Tibial nerve (tissue), 4 donors: Measurements from ENCODE around the gene LRRTM4. TPM values are rescaled to one million over a fixed set of nuclear protein-coding genes. Genes with fewer than 3 reads are reported as not detected.

Experiments used
- DNase-seq, 2 donors: peaks; one replicate each; pipeline ENCODE4 v3.0.0-alpha.2; 2019; ENCODE audit warnings: low spot score in 2 of 2
- H3K27ac ChIP-seq, 4 donors: fragments of 200-600 bp; sonication (generic) in 3 of 4; one replicate each; pipeline ENCODE4 v1.5.1; 2017 to 2019; ENCODE audit warnings: mild to moderate bottlenecking in 1 of 4
- H3K27me3 ChIP-seq, 2 donors: fragments of 200-600 bp; sonication (generic) in 1 of 2; one replicate each; pipeline versions ENCODE4 v1.5.1 to v1.6.0; 2017 to 2019
- H3K36me3 ChIP-seq, 3 donors: fragments of 200-600 bp; sonication (generic); one replicate each; pipeline ENCODE4 v1.5.1; 2018 to 2019
- H3K4me1 ChIP-seq, 4 donors: fragments of 200-600 bp; sonication (generic) in 3 of 4; one replicate each; pipeline ENCODE4 v1.5.1; 2017 to 2019
- H3K4me3 ChIP-seq, 4 donors: fragments of 200-600 bp; sonication (generic) in 3 of 4; one replicate each; pipeline ENCODE4 v1.5.1; 2017 to 2019; ENCODE audit warnings: mild to moderate bottlenecking in 1 of 4, moderate library complexity in 1 of 4
- H3K9me3 ChIP-seq, 4 donors: fragments of 200-600 bp; sonication (generic) in 3 of 4; one replicate each; pipeline ENCODE4 v1.5.1; 2017 to 2019
- EP300 ChIP-seq, 2 donors: sonication (generic); formaldehyde crosslinking; IDR thresholded peaks; one replicate each; pipeline ENCODE4 v1.6.1; 2017; ENCODE audit warnings: antibody characterized with exemption in 2 of 2, mild to moderate bottlenecking in 1 of 2
- POLR2A ChIP-seq, 2 donors: fragments of 450-650 bp; IDR thresholded peaks; one replicate each; pipeline ENCODE4 v1.6.1; 2017; ENCODE audit warnings: antibody characterized with exemption in 2 of 2, mild to moderate bottlenecking in 2 of 2, moderate library complexity in 2 of 2
- WGBS, 2 donors: methylation state at CpG; one replicate each; pipeline ENCODE4 v1.1.5; 2018; 5-methylcytosine and 5-hydroxymethylcytosine counted together
- total RNA-seq, 4 donors: library from RNA; depleted of rRNA; stranded (reverse); fragments of >200 nt; gene quantifications; one replicate each; pipeline ENCODE4 v1.1.0, GENCODE V29; 2016
- TF ChIP-seq, protein P1 (sequence below), 5 experiments: fragments of 200-600 bp in 3 of 5; fragments of 450-650 bp in 2 of 5; sonication (generic) in 3 of 5; IDR thresholded peaks; one replicate each; pipeline ENCODE4 v1.5.1; 2016 to 2019; ENCODE audit warnings: antibody characterized with exemption in 5 of 5, mild to moderate bottlenecking in 3 of 5, moderate library complexity in 2 of 5

LRRTM4 gene
- total RNA-seq, 4 donors from 2014 or later: 2.9 to 8.1 (median 7.6) TPM

DNA sequence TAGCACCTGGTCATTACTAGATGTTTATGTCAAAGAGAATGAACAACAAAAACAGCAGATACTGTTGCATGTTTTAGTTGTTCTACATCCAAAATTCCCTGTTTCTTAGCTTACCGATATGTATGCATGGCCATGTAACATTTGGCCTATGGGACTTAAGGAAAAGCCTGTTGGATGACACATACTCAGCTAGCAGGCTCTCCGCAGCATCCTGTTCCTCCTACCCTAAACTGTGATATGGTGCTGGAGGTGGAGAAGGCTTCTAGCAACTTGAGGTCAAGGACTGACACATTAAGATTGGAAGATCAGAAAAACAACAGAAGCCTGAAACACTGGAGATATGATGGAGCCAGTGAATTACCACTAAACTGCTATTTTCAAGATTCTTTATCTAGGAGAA, 537.8 kb downstream of the LRRTM4 start:
- no peak overlapping the region for H3K27ac ChIP-seq
- H3K36me3 ChIP-seq: no peaks in the 10 kb centered on the region
- no peak for DNase-seq
- TF ChIP-seq, protein P1, sequence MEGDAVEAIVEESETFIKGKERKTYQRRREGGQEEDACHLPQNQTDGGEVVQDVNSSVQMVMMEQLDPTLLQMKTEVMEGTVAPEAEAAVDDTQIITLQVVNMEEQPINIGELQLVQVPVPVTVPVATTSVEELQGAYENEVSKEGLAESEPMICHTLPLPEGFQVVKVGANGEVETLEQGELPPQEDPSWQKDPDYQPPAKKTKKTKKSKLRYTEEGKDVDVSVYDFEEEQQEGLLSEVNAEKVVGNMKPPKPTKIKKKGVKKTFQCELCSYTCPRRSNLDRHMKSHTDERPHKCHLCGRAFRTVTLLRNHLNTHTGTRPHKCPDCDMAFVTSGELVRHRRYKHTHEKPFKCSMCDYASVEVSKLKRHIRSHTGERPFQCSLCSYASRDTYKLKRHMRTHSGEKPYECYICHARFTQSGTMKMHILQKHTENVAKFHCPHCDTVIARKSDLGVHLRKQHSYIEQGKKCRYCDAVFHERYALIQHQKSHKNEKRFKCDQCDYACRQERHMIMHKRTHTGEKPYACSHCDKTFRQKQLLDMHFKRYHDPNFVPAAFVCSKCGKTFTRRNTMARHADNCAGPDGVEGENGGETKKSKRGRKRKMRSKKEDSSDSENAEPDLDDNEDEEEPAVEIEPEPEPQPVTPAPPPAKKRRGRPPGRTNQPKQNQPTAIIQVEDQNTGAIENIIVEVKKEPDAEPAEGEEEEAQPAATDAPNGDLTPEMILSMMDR (IDR thresholded peaks at IDR 0.05): no peak
- TF ChIP-seq POLR2A (IDR thresholded peaks at IDR 0.05) (no peak), EP300 (IDR thresholded peaks at IDR 0.05) (no peak)
- no peaks in the 10 kb centered on the region for H3K27me3 ChIP-seq
- H3K4me3 ChIP-seq: no peak overlapping the region
- H3K4me1 ChIP-seq: no peaks in the 10 kb centered on the region
- no peaks in the 10 kb centered on the region for H3K9me3 ChIP-seq
- whole genome bisulfite sequencing, 2 donors: 82 to 88% methylated on average over 2 of the region's 2 CpGs

DNA sequence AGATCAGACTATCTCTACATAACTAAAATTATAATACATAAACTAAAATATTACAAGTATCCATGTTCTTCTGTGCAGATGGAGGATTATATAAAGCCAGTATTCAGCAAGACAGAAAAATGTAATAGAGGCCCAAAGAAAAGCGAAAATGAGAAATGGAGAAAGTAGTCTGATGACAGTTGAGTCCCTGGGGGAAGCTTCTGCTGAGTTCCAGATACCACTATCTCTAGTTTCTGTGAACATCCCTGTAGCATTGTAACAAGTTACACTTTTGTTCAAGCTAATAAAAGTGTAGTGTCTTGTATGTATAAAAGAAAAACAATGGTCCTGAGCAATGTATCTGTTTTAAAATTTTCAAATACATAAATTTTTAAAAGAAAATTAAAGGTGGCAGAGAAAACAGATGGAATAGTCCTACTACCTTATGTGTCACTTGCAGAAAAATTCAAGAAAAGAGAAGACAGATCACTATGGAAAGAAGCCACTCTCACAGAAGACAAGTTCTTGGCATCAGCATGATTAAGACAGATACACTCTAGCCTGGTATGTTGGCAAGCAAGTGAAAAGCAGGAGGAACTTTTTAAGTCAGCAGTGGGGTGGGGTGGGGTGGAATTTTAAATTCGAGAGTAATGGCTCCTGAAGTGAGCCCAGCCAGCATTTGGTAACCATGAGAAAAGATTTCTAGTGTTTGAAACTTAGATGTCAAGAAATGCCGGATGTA, 541.9 kb downstream of the LRRTM4 start:
- 70 to 73% methylated on average over 3 of the region's 3 CpGs for WGBS, 2 donors
- Histone ChIP-seq H3K9me3 (no peaks in the 10 kb centered on the region), H3K27me3 (no peaks in the 10 kb centered on the region), H3K36me3 (no peaks in the 10 kb centered on the region), H3K4me1 (no peaks in the 10 kb centered on the region), H3K4me3 (no peak overlapping the region), H3K27ac (no peak overlapping the region)
- TF ChIP-seq POLR2A (IDR thresholded peaks at IDR 0.05): no peak
- no peak for TF ChIP-seq EP300 (IDR thresholded peaks at IDR 0.05)
- TF ChIP-seq, protein P1 (IDR thresholded peaks at IDR 0.05): no peak
- DNase-seq: no peak

DNA sequence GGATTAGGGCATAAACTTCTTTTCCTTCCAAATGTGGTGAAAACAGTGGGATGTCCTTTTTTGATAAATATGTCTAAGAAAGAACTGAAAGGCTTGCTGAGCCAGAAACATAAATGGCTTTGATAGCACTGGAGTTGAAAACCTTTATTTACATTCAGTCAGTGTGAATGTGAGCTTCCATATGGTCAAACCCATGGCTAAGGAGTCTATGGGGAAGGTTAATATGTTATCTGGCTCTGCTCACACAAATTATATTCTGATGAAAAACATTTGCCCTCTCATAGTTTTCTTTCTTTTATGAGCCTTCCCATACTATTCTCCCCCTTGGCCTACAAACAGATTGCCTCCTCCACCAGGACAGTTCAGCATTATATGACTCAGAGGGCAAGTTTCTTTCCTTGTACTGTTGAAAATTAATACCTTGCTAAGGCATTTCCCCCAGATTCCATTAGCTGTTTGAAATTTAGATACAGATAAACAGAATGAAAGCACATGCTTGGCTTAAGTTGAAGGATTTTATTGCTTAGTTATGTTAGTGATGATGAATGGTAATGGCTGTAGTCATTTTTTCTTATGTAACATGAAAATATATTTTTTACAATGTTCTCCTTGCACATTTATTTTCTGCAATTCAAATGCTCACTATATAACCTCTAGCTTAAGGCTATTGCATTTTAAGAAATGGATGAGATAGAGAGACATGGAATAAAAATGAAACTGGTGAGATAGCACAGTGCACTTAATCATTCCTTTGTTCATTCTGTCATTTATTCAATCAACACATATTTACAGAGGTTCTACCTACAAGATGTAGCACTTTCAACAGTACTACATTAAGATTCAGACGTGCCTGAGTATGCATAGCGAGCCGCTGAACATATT, 544.1 kb downstream of the LRRTM4 start:
- TF ChIP-seq POLR2A (IDR thresholded peaks at IDR 0.05) (no peak), EP300 (IDR thresholded peaks at IDR 0.05) (no peak)
- TF ChIP-seq, protein P1 (IDR thresholded peaks at IDR 0.05): no peak
- Histone ChIP-seq H3K4me3 (no peak overlapping the region), H3K36me3 (no peaks in the 10 kb centered on the region), H3K4me1 (no peaks in the 10 kb centered on the region), H3K9me3 (no peaks in the 10 kb centered on the region), H3K27ac (no peak overlapping the region), H3K27me3 (no peaks in the 10 kb centered on the region)
- 78% methylated on average over 3 of the region's 3 CpGs for WGBS, 2 donors
- DNase-seq: no peak

DNA sequence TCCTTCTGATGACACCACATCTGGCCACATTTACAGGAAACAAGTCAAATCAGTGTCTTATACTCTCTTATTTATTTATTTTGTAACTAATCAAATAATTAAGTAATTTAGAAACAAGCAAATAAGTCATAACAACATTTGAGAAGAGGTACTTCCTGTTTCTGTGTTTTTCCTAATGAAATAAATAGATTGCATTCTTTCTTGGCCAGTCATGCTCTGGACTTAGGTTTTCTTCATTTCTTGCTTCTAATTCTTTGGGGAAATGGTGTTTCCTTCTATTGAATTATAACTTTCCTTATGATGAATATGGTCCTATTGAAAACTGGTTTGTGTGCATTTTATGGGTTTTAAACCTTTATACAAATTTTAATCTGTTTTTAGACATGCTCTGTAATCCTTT, 546.4 kb downstream of the LRRTM4 start:
- no peak for DNase-seq

More for the DNA sequence above, 546.4 kb downstream of the LRRTM4 start:
- Histone ChIP-seq H3K36me3 (no peaks in the 10 kb centered on the region), H3K4me3 (no peak overlapping the region), H3K9me3 (no peaks in the 10 kb centered on the region), H3K27me3 (no peaks in the 10 kb centered on the region), H3K4me1 (no peaks in the 10 kb centered on the region), H3K27ac (no peak overlapping the region)
- no peak for TF ChIP-seq POLR2A (IDR thresholded peaks at IDR 0.05)
- TF ChIP-seq, protein P1 (IDR thresholded peaks at IDR 0.05): no peak
- TF ChIP-seq EP300 (IDR thresholded peaks at IDR 0.05): no peak
